ENCODE results near the gene ENSA. TPM values are rescaled to one million over a fixed set of nuclear protein-coding genes. Genes with fewer than 3 reads are reported as not detected.
A peak's percentile ranks its signal among the peaks of the same experiment; 100 is the strongest.
"Not testable (repeated sequence)": the region's sequence is repeated elsewhere in the genome, so short reads cannot be mapped to it uniquely, and the experiment has no call there.

ENSA gene
- total RNA-seq, 5 donors from 2014 or later (not counting 1 experiment from before 2014, with no cell fraction given) = 108 to 158 (median 110) TPM

- H3K4me3 Mint-ChIP-seq; ATAC-seq (replicated peaks in 1 of 4): not testable (repeated sequence)
- WGBS (ENCODE audit: insufficient coverage) = 100% methylated on average over 1 of the region's 9 CpGs
Observed at GRCh38 chr1:150641126-150641815, 11.9 kb upstream of the ENSA start.

DNA sequence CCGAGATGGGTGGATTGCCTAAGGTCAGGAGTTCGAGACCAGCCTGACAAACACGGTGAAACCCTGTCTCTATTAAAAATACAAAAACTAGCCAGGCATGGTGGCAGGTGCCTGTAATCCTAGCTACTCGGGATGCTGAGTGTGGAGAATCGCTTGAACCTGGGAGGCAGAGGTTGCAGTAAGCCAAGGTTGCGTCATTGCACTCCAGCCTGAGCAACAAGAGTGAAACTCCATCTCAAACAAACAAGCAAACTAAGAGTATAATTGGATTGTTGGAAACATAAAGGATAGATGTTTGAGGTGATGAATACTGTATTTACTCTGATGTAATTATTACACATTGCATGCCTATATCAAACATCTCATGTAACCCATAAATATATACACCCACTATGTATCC, 9.0 kb upstream of the ENSA start:
- not testable (repeated sequence) for H3K9me3 Mint-ChIP-seq; H3K36me3 ChIP-seq (ENCODE audit: control insufficient read depth in 2 of 2, extremely low read depth in 1 of 2, insufficient read depth in 1 of 2, low read length in 1 of 2); DNase-seq; ATAC-seq (replicated peaks in 1 of 4); H3K9me3 ChIP-seq; H3K27ac Mint-ChIP-seq; H3K36me3 Mint-ChIP-seq; H3K27me3 Mint-ChIP-seq; H3K4me1 ChIP-seq (ENCODE audit: control insufficient read depth in 1 of 2, extremely low read depth in 1 of 2, insufficient read depth in 2 of 2, low read length in 2 of 2); H3K4me1 Mint-ChIP-seq; H3K27me3 ChIP-seq (replicated peaks in 1 of 2; ENCODE audit: control insufficient read depth in 2 of 2, extremely low read depth in 1 of 2, insufficient read depth in 2 of 2, low read length in 1 of 2); H3K27ac ChIP-seq (ENCODE audit: low read length); H3K4me3 ChIP-seq (ENCODE audit: control insufficient read depth in 1 of 2, extremely low read depth in 1 of 2, low read length in 1 of 2); H3K4me3 Mint-ChIP-seq
- ChIA-PET POLR2A (interaction anchor here in 1 of 2 donors (1.2 kb wide), 1 partner anchor 9 kb away, joined by 3 read pairs; the partner anchor contains the start of gene ENSA), CTCF (interaction anchor here in 1 of 2 donors (0.6 kb wide), 1 partner anchor 918 kb away, joined by 3 read pairs; no protein-coding TSS in a partner anchor)
- no CpG with 5 or more reads among the region's 6 CpGs for WGBS (ENCODE audit: insufficient coverage)

More at GRCh38 chr1:150641126-150641815, 11.9 kb upstream of the ENSA start:
- H3K27me3 Mint-ChIP-seq; H3K27ac ChIP-seq (ENCODE audit: low read length); DNase-seq; POLR2A ChIA-PET; H3K4me1 Mint-ChIP-seq; H3K4me1 ChIP-seq (ENCODE audit: control insufficient read depth in 1 of 2, extremely low read depth in 1 of 2, insufficient read depth in 2 of 2, low read length in 2 of 2); H3K27ac Mint-ChIP-seq; H3K27me3 ChIP-seq (replicated peaks in 1 of 2; ENCODE audit: control insufficient read depth in 2 of 2, extremely low read depth in 1 of 2, insufficient read depth in 2 of 2, low read length in 1 of 2); H3K9me3 Mint-ChIP-seq; H3K4me3 ChIP-seq (ENCODE audit: control insufficient read depth in 1 of 2, extremely low read depth in 1 of 2, low read length in 1 of 2); H3K9me3 ChIP-seq; H3K36me3 ChIP-seq (ENCODE audit: control insufficient read depth in 2 of 2, extremely low read depth in 1 of 2, insufficient read depth in 1 of 2, low read length in 1 of 2); H3K36me3 Mint-ChIP-seq: not testable (repeated sequence)
- CTCF ChIA-PET = interaction anchor here in 1 of 2 donors (0.7 kb wide), 1 partner anchor 52 kb away, joined by 3 read pairs; no protein-coding TSS in a partner anchor

GRCh38 chr1:150634839-150635622, 5.6 kb upstream of the ENSA start:
- H3K9me3 Mint-ChIP-seq; H3K27ac Mint-ChIP-seq; POLR2A ChIA-PET; H3K4me1 Mint-ChIP-seq; DNase-seq; H3K4me3 ChIP-seq (ENCODE audit: control insufficient read depth in 1 of 2, extremely low read depth in 1 of 2, low read length in 1 of 2); H3K4me1 ChIP-seq (ENCODE audit: control insufficient read depth in 1 of 2, extremely low read depth in 1 of 2, insufficient read depth in 2 of 2, low read length in 2 of 2); CTCF ChIA-PET; H3K27ac ChIP-seq (ENCODE audit: low read length); H3K27me3 ChIP-seq (replicated peaks in 1 of 2; ENCODE audit: control insufficient read depth in 2 of 2, extremely low read depth in 1 of 2, insufficient read depth in 2 of 2, low read length in 1 of 2); H3K9me3 ChIP-seq; H3K36me3 Mint-ChIP-seq; H3K4me3 Mint-ChIP-seq; ATAC-seq (replicated peaks in 1 of 4); H3K36me3 ChIP-seq (ENCODE audit: control insufficient read depth in 2 of 2, extremely low read depth in 1 of 2, insufficient read depth in 1 of 2, low read length in 1 of 2); H3K27me3 Mint-ChIP-seq: not testable (repeated sequence)
- 100% methylated on average over 3 of the region's 17 CpGs for WGBS (ENCODE audit: insufficient coverage)

- Mint-ChIP-seq H3K27ac (no peak overlapping the region), H3K9me3 (no peaks in the 10 kb centered on the region), H3K4me3 (no peak overlapping the region), H3K27me3 (no peaks in the 10 kb centered on the region), H3K4me1 (peaks cover 0 to 22% (median 21%) of the 10 kb centered on the region in 3 donors), H3K36me3 (peaks cover 34% of the 10 kb centered on the region)
- Histone ChIP-seq H3K9me3 (no peaks in the 10 kb centered on the region), H3K4me1 (ENCODE audit: control insufficient read depth in 1 of 2, extremely low read depth in 1 of 2, insufficient read depth in 2 of 2, low read length in 2 of 2) (peaks cover 12 to 18% of the 10 kb centered on the region in 2 experiments), H3K27me3 (replicated peaks in 1 of 2; ENCODE audit: control insufficient read depth in 2 of 2, extremely low read depth in 1 of 2, insufficient read depth in 2 of 2, low read length in 1 of 2) (no peaks in the 10 kb centered on the region), H3K4me3 (ENCODE audit: control insufficient read depth in 1 of 2, extremely low read depth in 1 of 2, low read length in 1 of 2) (peak overlapping the region; percentile 76 to 96), H3K36me3 (ENCODE audit: control insufficient read depth in 2 of 2, extremely low read depth in 1 of 2, insufficient read depth in 1 of 2, low read length in 1 of 2) (peaks cover 5 to 38% of the 10 kb centered on the region in 2 donors), H3K27ac (ENCODE audit: low read length) (peak overlapping the region; percentile 97)
- ChIA-PET CTCF (interaction anchor here in 1 of 2 donors (0.5 to 3.2 kb wide), 9 partner anchors 9 to 113 kb away, joined by 3 to 37 read pairs (median 3); partner anchors contain the start of genes FALEC and GOLPH3L), POLR2A (interaction anchor here (0.5 to 3.3 kb wide), 15 partner anchors 9 to 727 kb away, joined by 3 to 32 read pairs (median 5); partner anchors contain the start of genes GOLPH3L (in 1 of the 2) and MCL1 (in 1 of the 2))
- DNase-seq (no peak), ATAC-seq (replicated peaks in 1 of 4) (no peak)
- WGBS (ENCODE audit: insufficient coverage) = 0% methylated on average over 5 of the region's 9 CpGs
Observed at GRCh38 chr1:150628766-150629114, 672 bp downstream of the ENSA start.

- Mint-ChIP-seq H3K36me3 (peaks cover 43% of the 10 kb centered on the region), H3K9me3 (no peaks in the 10 kb centered on the region), H3K4me3 (no peak overlapping the region), H3K27ac (peak overlapping the region; percentile 52 to 65), H3K4me1 (peaks cover 5 to 27% (median 26%) of the 10 kb centered on the region in 3 donors), H3K27me3 (no peaks in the 10 kb centered on the region)
- no peaks in the 10 kb centered on the region for H3K27me3 ChIP-seq (replicated peaks in 1 of 2; ENCODE audit: control insufficient read depth in 2 of 2, extremely low read depth in 1 of 2, insufficient read depth in 2 of 2, low read length in 1 of 2)
- peaks cover 5 to 44% of the 10 kb centered on the region in 2 donors for H3K36me3 ChIP-seq (ENCODE audit: control insufficient read depth in 2 of 2, extremely low read depth in 1 of 2, insufficient read depth in 1 of 2, low read length in 1 of 2)
- peaks cover 12 to 18% of the 10 kb centered on the region in 2 experiments for H3K4me1 ChIP-seq (ENCODE audit: control insufficient read depth in 1 of 2, extremely low read depth in 1 of 2, insufficient read depth in 2 of 2, low read length in 2 of 2)
- ChIA-PET CTCF (interaction anchor here (0.6 to 3.2 kb wide), 5 partner anchors 49 to 417 kb away, joined by 3 to 37 read pairs (median 7); partner anchors contain the start of genes GOLPH3L (in 1 of the 2) and MCL1 (in 1 of the 2)), POLR2A (interaction anchor here (0.6 to 3.3 kb wide), 11 partner anchors 8 to 726 kb away, joined by 3 to 13 read pairs (median 4); partner anchors contain the start of gene GOLPH3L (in 1 of the 2))
- no peak overlapping the region for H3K27ac ChIP-seq (ENCODE audit: low read length)
- peak overlapping the region in 1 of 2 donors; percentile 96 for H3K4me3 ChIP-seq (ENCODE audit: control insufficient read depth in 1 of 2, extremely low read depth in 1 of 2, low read length in 1 of 2)
- WGBS (ENCODE audit: insufficient coverage) = 20% methylated on average over 1 of the region's 5 CpGs
- no peak for DNase-seq
- H3K9me3 ChIP-seq = no peaks in the 10 kb centered on the region
- ATAC-seq (replicated peaks in 1 of 4) = no peak
Observed at GRCh38 chr1:150627826-150628410, 1.5 kb downstream of the ENSA start.

DNA sequence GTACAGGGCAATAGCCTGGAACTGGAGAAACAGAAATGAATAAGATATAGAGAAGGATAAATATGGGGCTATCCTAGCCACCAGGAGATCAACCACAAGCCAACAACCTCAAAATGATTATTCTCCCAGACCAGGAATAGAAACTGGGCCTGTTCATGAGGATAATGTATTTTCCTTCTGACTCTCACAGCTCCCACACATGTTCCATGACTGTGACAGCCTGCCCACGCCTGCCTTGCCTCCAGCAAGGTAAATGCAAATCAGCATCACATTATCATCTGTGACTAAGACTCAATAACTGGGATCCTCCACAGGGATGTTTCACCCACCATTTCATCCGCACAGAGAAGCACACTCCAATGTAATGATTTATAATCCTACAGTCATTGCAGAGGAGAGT, 3.3 kb downstream of the ENSA start:
- no peak overlapping the region for H3K27ac Mint-ChIP-seq
- DNase-seq (no peak), ATAC-seq (replicated peaks in 1 of 4) (no peak)
- no peaks in the 10 kb centered on the region for H3K9me3 ChIP-seq
- peaks cover 10 to 52% of the 10 kb centered on the region in 2 donors for H3K36me3 ChIP-seq (ENCODE audit: control insufficient read depth in 2 of 2, extremely low read depth in 1 of 2, insufficient read depth in 1 of 2, low read length in 1 of 2)
- no peak overlapping the region for H3K4me3 Mint-ChIP-seq
- no peaks in the 10 kb centered on the region for H3K27me3 ChIP-seq (replicated peaks in 1 of 2; ENCODE audit: control insufficient read depth in 2 of 2, extremely low read depth in 1 of 2, insufficient read depth in 2 of 2, low read length in 1 of 2)
- H3K27ac ChIP-seq (ENCODE audit: low read length) = no peak overlapping the region
- H3K4me1 ChIP-seq (ENCODE audit: control insufficient read depth in 1 of 2, extremely low read depth in 1 of 2, insufficient read depth in 2 of 2, low read length in 2 of 2) = peaks cover 21 to 32% of the 10 kb centered on the region in 2 experiments
- CTCF ChIA-PET = no interaction called here
- H3K36me3 Mint-ChIP-seq = peaks cover 46% of the 10 kb centered on the region
- no peaks in the 10 kb centered on the region for H3K9me3 Mint-ChIP-seq
- WGBS (ENCODE audit: insufficient coverage) = no CpG with 5 or more reads among the region's 2 CpGs
- H3K4me1 Mint-ChIP-seq = peaks cover 19 to 40% (median 39%) of the 10 kb centered on the region in 3 donors
- POLR2A ChIA-PET = interaction anchor here in 1 of 2 donors (3.3 kb wide), 1 partner anchor 66 kb away, joined by 10 read pairs; no protein-coding TSS in a partner anchor
- H3K27me3 Mint-ChIP-seq = no peaks in the 10 kb centered on the region
- no peak overlapping the region for H3K4me3 ChIP-seq (ENCODE audit: control insufficient read depth in 1 of 2, extremely low read depth in 1 of 2, low read length in 1 of 2)

Data from T-cell (primary cell).